Testis (tissue), 3 donors: ENCODE results near the gene SVOPL. TPM values are rescaled to one million over a fixed set of nuclear protein-coding genes. Genes with fewer than 3 reads are reported as not detected.
"Not testable (repeated sequence)": the region's sequence is repeated elsewhere in the genome, so short reads cannot be mapped to it uniquely, and the experiment has no call there.

Source experiments
- DNase-seq: peaks from one replicate; pipeline ENCODE4 v3.0.0-alpha.2; 2019
- H3K27ac ChIP-seq, 2 donors: fragments of 200-600 bp; sonication (generic); one replicate each; pipeline ENCODE4 v1.5.1; 2019
- H3K27me3 ChIP-seq: fragments of 200-600 bp; sonication (generic); one replicate; pipeline ENCODE4 v1.5.1; 2019
- H3K36me3 ChIP-seq: fragments of 200-600 bp; sonication (generic); one replicate; pipeline ENCODE4 v1.5.1; 2017; ENCODE audit warnings: low read depth; ENCODE audit errors: missing control alignments
- H3K4me1 ChIP-seq: fragments of 200-600 bp; sonication (generic); one replicate; pipeline ENCODE4 v1.5.1; 2019
- H3K4me3 ChIP-seq, 2 donors: fragments of 200-600 bp; sonication (generic); one replicate each; pipeline ENCODE4 v1.5.1; 2017 to 2019
- H3K9me3 ChIP-seq: fragments of 200-600 bp; sonication (generic); one replicate; pipeline ENCODE4 v1.5.1; 2017
- POLR2A ChIP-seq: fragments of 450-650 bp; IDR thresholded peaks from one replicate; pipeline ENCODE4 v1.6.1; 2017; ENCODE audit warnings: antibody characterized with exemption, mild to moderate bottlenecking, moderate library complexity
- WGBS, 2 donors: methylation state at CpG; one replicate each; pipeline ENCODE4 v1.1.5; 2018; 5-methylcytosine and 5-hydroxymethylcytosine counted together
- intact Hi-C: fragments of 100-400 bp; cut with DNase I; formaldehyde crosslinking; loops from one replicate; pipeline ENCODE4 v1.15.1; 2023; ENCODE audit warnings: low total_unique reads
- polyA plus RNA-seq: library from polyadenylated mRNA; stranded (reverse); fragments of 350-450 nt; fragmentation: Illumina TruSeq; extraction: RNeasy Lipid Tissue Mini Kit (QIAGEN cat#74804); gene quantifications from one replicate; pipeline ENCODE4 v1.2.3, GENCODE V29; 2014; ENCODE audit warnings: low read depth, low replicate concordance; ENCODE audit not compliant: insufficient read depth
- total RNA-seq, 2 donors: library from RNA; depleted of rRNA; stranded (reverse); fragments of >200 nt; gene quantifications; one replicate each; pipeline ENCODE4 v1.2.3, GENCODE V29; 2016
- TF ChIP-seq, protein P1 (sequence below), 3 experiments: fragments of 450-650 bp in 2 of 3; fragments of 200-600 bp in 1 of 3; sonication (generic) in 1 of 3; IDR thresholded peaks; one replicate each; pipeline ENCODE4 v1.5.1; 2016 to 2019; ENCODE audit warnings: antibody characterized with exemption in 3 of 3, mild to moderate bottlenecking in 2 of 3, moderate library complexity in 1 of 3

The SVOPL gene
- total and polyA plus RNA-seq, 3 donors from 2014 or later: 1.1 to 4.0 (median 1.7) TPM

- Histone ChIP-seq H3K27ac (no peak overlapping the region), H3K27me3 (no peaks in the 10 kb centered on the region), H3K4me3 (no peak overlapping the region), H3K4me1 (no peaks in the 10 kb centered on the region), H3K36me3 (no peaks in the 10 kb centered on the region), H3K9me3 (no peaks in the 10 kb centered on the region)
- TF ChIP-seq, protein P1, sequence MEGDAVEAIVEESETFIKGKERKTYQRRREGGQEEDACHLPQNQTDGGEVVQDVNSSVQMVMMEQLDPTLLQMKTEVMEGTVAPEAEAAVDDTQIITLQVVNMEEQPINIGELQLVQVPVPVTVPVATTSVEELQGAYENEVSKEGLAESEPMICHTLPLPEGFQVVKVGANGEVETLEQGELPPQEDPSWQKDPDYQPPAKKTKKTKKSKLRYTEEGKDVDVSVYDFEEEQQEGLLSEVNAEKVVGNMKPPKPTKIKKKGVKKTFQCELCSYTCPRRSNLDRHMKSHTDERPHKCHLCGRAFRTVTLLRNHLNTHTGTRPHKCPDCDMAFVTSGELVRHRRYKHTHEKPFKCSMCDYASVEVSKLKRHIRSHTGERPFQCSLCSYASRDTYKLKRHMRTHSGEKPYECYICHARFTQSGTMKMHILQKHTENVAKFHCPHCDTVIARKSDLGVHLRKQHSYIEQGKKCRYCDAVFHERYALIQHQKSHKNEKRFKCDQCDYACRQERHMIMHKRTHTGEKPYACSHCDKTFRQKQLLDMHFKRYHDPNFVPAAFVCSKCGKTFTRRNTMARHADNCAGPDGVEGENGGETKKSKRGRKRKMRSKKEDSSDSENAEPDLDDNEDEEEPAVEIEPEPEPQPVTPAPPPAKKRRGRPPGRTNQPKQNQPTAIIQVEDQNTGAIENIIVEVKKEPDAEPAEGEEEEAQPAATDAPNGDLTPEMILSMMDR (IDR thresholded peaks at IDR 0.05): no peak
- DNase-seq: no peak
- intact Hi-C loops: no loop called here
- 93 to 100% methylated on average over 2 of the region's 2 CpGs for WGBS, 2 donors
Measured at GRCh38 chr7:138690495-138690894, 10.7 kb downstream of the SVOPL start.

- intact Hi-C loops, H3K36me3 ChIP-seq, H3K27ac ChIP-seq, H3K27me3 ChIP-seq, H3K4me1 ChIP-seq, DNase-seq, H3K9me3 ChIP-seq, H3K4me3 ChIP-seq: not testable (repeated sequence)
- WGBS, 2 donors: 83 to 96% methylated on average over 6 of the region's 6 CpGs
Measured at GRCh38 chr7:138688037-138688436, 13.1 kb downstream of the SVOPL start.

DNA sequence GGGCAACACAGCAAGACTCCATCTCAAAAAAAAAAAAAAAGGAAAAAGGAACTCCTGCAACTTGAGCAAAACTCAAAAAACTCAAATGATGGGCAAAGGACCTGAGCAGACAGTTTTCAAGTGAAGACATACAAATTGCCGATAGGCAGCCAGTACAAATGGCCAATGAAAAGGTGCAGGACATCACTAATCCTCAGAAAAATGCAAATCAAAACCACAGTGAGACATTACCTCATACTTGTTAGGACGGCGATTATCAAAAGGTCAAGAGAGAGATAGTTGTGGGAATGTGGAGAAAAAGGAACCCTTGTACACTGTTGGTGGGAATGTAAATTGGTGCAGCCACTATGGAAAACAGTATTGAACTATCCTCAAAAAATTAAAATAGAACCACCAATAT is 16.8 kb downstream of the SVOPL start:
- no peak overlapping the region for H3K27ac ChIP-seq
- no peaks in the 10 kb centered on the region for H3K4me1 ChIP-seq
- intact Hi-C loops: no loop called here
- no peaks in the 10 kb centered on the region for H3K27me3 ChIP-seq
- 59 to 65% methylated on average over 3 of the region's 3 CpGs for whole genome bisulfite sequencing, 2 donors
- no peak for DNase-seq
- H3K36me3 ChIP-seq: no peaks in the 10 kb centered on the region
- no peaks in the 10 kb centered on the region for H3K9me3 ChIP-seq
- no peak overlapping the region for H3K4me3 ChIP-seq
- TF ChIP-seq, protein P1 (IDR thresholded peaks at IDR 0.05): no peak
- no peak for TF ChIP-seq POLR2A

DNA sequence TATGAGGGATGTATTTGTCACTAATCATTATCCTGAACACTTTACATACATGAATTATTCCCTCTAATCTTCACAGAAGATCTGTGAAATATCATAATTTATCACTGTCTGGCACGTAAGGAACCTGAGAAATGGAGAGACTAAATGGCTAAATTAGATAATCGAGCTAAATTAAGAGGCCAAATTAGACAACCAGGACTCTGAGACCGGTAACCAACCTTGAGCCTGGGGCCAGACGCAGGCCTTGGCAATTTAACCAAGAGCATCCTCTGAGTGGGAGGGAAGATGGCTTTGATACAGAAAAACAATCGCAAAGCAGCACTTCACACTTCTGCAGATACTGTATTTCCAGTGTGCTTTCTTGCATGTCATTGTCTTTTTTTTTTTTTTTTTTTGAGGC is 21.4 kb downstream of the SVOPL start:
- no peaks in the 10 kb centered on the region for H3K4me1 ChIP-seq
- TF ChIP-seq, protein P1 (IDR thresholded peaks at IDR 0.05): no peak
- no peak for TF ChIP-seq POLR2A
- intact Hi-C loops: no loop called here
- no peaks in the 10 kb centered on the region for H3K27me3 ChIP-seq
- H3K27ac ChIP-seq: no peak overlapping the region
- H3K9me3 ChIP-seq: no peaks in the 10 kb centered on the region
- DNase-seq: no peak
- no peak overlapping the region for H3K4me3 ChIP-seq
- WGBS, 2 donors: 44 to 67% methylated on average over 5 of the region's 5 CpGs
- no peaks in the 10 kb centered on the region for H3K36me3 ChIP-seq

DNA sequence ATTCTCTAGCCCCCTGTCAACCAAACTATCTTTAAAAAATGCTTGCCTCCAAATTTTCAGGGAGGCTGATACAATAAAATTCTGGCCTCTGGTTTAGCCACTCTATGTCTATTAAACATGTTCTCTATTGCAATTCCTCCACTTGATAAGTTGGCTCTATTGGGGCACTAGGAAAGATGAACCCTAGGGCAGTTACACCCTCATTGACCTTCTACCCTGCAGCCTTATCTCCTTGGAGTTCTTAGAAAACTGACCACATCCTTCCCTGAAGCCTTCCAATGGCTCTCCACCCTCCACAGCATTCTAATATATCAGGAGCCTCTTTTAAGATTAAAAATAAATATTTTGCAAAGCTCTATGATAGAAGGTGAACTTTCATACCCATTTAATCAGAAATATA is 30.6 kb downstream of the SVOPL start:
- Histone ChIP-seq H3K36me3 (no peaks in the 10 kb centered on the region), H3K27me3 (no peaks in the 10 kb centered on the region), H3K4me3 (no peak overlapping the region), H3K27ac (no peak overlapping the region), H3K4me1 (no peaks in the 10 kb centered on the region), H3K9me3 (no peaks in the 10 kb centered on the region)
- TF ChIP-seq, protein P1 (IDR thresholded peaks at IDR 0.05): no peak
- TF ChIP-seq POLR2A: no peak
- intact Hi-C loops: no loop called here
- no peak for DNase-seq
